DMS53 (cell line): ENCODE data around the gene DPYD.

Experiments
- DNase-seq: peaks from one replicate; lab custom pipeline; 2025; lab: John Stamatoyannopoulos, UW

DPYD gene

GRCh38 chr1:97906567-97907241 lies 14.1 kb downstream of the DPYD start:
- DNase-seq, result peak; percentile 52

- no peak for DNase-seq
Observed at GRCh38 chr1:97905141-97905940, 15.5 kb downstream of the DPYD start.

- no peak for DNase-seq
Observed at GRCh38 chr1:97904534-97904933, 16.3 kb downstream of the DPYD start.

GRCh38 chr1:97903626-97904025 lies 17.2 kb downstream of the DPYD start:
- DNase-seq, result no peak

GRCh38 chr1:97902067-97902466 lies 18.8 kb downstream of the DPYD start:
- no peak for DNase-seq

DNA sequence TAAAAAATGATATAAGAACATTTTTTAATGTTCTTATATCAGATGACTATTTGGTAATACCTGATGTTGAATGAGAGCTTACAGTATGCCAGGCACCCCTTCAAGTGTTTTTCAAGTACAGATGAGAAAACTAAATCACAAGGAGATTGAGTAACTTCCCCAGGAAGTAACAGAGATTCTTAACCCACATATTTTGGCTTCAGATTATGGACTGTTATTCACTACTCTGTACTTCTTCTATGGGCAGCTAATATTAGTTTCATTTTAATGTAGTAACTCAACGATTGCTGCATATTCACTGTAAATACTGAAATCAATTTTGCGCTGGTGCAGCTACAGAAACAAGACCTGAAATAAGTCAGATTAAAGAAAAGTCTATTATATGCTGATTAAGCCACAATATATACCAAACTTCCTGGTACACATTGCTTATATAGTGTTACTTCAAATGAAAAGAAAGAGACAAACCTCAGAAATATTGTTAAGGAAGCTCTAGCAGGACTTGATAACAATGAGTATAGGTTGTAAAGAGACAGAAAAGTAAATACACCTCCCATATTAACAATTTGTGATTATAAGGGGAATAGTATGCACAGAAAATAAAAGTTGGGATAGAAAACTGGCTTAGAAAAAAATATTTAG lies 19.7 kb downstream of the DPYD start:
- DNase-seq, result no peak

DNA sequence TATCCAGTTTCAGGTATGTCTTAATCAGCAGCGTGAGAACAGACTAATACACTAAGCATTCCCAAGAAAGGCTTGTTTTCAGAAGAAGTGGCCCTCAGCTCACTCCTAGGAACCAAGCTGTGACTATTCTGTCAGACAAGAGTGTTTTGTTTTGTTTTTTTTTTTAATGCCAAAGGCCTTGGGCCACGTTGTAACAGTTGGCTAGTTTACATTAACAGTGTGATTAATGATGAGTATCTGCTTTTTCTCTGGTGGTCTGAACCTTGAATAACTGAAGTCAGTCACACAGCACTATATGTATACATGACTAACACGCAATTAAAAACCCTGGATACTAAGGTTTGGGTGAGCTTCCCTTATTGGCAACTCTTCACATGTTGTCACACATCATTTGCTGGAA lies 21.9 kb downstream of the DPYD start:
- no peak for DNase-seq

- DNase-seq, result no peak
Observed at GRCh38 chr1:97895278-97895677, 25.6 kb downstream of the DPYD start.

- DNase-seq, result no peak
Observed at GRCh38 chr1:97893844-97894243, 27.0 kb downstream of the DPYD start.

DNA sequence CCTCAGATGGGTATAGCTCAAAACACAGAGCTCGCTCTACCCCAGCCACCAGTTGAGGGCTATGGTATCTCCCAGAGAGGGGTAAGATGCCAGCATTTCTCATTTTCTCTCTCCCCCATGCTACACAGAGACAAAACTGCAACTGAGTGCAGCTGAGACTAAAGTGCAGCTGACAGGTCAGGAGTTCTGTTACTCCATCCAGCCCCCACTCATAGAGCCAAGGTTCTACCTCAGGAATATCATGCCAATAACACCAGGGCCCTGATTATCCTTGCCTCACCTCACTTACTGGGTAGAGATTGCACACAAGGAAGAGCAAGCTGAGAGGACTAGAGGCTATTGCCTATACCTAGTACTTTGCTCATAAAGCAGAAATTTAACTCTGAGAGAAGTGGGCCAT lies 34.6 kb downstream of the DPYD start:
- DNase-seq, result no peak

GRCh38 chr1:97883823-97884222 lies 37.0 kb downstream of the DPYD start:
- no peak for DNase-seq

DNA sequence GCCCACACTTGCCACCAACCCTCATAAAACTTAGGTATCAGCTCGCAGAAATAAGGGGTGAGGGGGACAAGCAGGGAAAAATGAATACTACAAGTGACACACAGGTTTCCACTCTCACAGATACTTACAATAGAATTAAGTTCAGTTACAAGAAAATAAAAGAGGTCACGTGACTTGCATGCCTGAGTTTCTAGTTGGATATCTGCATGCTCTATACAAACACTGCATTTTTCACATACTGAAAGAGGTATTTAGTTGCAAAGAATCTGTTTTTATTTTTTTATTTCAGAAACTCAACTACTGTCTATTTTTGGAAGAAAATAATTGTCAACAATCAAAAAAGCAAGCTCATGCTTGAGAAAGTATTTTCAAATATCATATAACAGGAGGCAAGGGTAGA lies 43.5 kb downstream of the DPYD start:
- no peak for DNase-seq

DNA sequence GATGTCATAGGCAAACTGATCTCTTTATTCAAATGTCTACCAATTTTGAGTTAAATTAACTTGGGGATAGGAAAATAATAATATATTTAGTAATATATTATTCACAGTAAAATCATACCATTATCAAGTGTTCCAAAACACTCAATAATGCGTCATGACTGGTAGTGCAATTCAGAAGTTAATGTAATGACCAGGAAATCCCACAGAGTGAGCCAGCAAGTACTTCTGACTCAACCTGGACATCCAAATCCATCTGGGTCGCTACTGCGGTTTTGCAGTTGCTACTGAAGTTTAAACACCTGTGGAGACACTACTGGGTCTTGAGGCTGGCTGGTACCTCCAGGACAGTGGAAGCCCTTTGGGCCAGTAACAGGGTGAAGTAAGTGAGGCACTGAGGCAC lies 44.8 kb downstream of the DPYD start:
- DNase-seq, result no peak

DNA sequence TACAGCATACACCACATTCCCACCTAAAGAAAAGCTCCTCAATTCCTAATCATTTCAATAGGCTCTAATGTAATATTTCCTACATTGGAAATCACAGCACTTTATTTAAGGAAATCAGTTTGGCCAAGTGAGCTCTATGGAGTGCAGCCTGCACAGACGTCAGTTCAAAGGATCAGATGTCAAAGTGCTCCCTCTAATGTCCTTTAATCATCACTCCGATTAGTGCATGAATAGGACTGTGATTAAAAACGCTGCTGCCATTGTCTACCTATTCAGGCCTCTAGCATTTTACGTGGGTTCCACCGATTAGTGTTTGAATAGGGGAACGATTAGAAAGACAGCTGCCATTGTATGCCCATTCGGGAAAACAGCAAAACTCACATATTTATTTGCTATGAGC lies 50.2 kb downstream of the DPYD start:
- peak; percentile 19 for DNase-seq

GRCh38 chr1:97869441-97869840 lies 51.4 kb downstream of the DPYD start:
- no peak for DNase-seq

GRCh38 chr1:97867127-97867526 lies 53.7 kb downstream of the DPYD start:
- no peak for DNase-seq

DNA sequence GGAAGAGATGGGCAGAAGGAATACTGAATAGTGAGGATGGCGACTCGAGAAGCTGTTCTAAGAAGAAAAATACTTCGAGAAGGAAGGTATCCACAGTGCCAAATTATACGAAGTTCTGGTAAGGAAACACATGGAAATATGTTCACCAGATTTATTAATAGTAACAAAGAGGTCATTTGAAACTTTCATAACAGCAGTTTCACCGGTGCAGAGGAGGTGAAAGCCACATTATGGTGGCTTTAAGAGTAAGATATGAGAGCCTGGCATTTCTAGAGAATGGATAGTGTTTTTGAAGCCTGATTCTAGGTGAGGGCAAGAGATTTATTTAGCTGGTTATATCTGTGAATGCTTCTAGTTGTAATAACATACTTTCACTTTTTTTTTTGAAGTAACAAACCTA lies 56.2 kb downstream of the DPYD start:
- DNase-seq, result no peak

DNA sequence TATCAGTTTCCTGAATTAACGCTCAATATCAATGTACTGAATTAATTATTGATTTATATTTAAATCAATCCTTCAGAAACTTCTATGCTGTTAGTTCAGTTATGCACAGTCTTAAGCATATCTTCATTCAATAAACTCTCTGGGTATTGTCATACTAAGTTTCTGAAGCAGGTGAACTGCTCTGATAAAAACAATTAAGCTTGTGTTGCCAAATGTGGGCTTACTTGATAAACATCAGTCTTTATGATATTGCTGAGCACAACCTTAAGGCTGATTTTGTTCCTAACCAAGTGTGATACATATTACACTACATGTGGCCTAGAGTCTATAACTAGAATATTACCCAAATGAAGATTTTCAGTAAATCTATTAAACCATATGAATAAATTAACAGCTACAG lies 67.6 kb downstream of the DPYD start:
- DNase-seq, result no peak

- DNase-seq, result peak; percentile 39
Observed at GRCh38 chr1:97849345-97850340, 71.2 kb downstream of the DPYD start.

GRCh38 chr1:97845805-97846204 lies 75.0 kb downstream of the DPYD start:
- no peak for DNase-seq

- DNase-seq, result no peak
Observed at GRCh38 chr1:97844552-97845089, 76.2 kb downstream of the DPYD start.

GRCh38 chr1:97841338-97841737 lies 79.5 kb downstream of the DPYD start:
- no peak for DNase-seq
